ENCODE results near the gene PIP4K2A. TPM values are rescaled to one million over a fixed set of nuclear protein-coding genes. Genes with fewer than 3 reads are reported as not detected.
A peak's percentile ranks its signal among the peaks of the same experiment; 100 is the strongest.

PIP4K2A gene
- total and polyA plus RNA-seq, 12 donors: 12.3 to 70.6 (median 28.5) TPM

- no peak for DNase-seq
- Histone ChIP-seq H3K27ac (no peak overlapping the region), H3K4me3 (no peak overlapping the region), H3K4me1 (replicated peaks in 1 of 2) (peaks cover 0 to 35% of the 10 kb centered on the region in 2 donors), H3K27me3 (no peaks in the 10 kb centered on the region), H3K36me3 (replicated peaks in 1 of 2) (no peaks in the 10 kb centered on the region), H3K9me3 (replicated peaks in 1 of 3) (no peaks in the 10 kb centered on the region)
- 95 to 98% (median 96%) methylated on average over 11 of the region's 11 CpGs for WGBS, 4 donors
- intact Hi-C loops (cut with DNase I): no loop called here
- TF ChIP-seq POLR2A (IDR thresholded peaks at IDR 0.05) (no peak), CTCF (IDR thresholded peaks at IDR 0.05) (no peak)
Measured at GRCh38 chr10:22633528-22633927, 80.8 kb downstream of the PIP4K2A start.

GRCh38 chr10:22633106-22633505 lies 81.3 kb downstream of the PIP4K2A start:
- intact Hi-C loops (cut with DNase I): no loop called here
- H3K27me3 ChIP-seq: no peaks in the 10 kb centered on the region
- peak overlapping the region in 1 of 5 donors; percentile 11 for H3K27ac ChIP-seq
- no peaks in the 10 kb centered on the region for H3K36me3 ChIP-seq (replicated peaks in 1 of 2)
- H3K4me1 ChIP-seq (replicated peaks in 1 of 2): peaks cover 0 to 31% of the 10 kb centered on the region in 2 donors
- WGBS, 4 donors: 77 to 85% (median 84%) methylated on average over 4 of the region's 4 CpGs
- DNase-seq: no peak
- no peaks in the 10 kb centered on the region for H3K9me3 ChIP-seq (replicated peaks in 1 of 3)
- TF ChIP-seq CTCF (IDR thresholded peaks at IDR 0.05): no peak
- no peak for TF ChIP-seq POLR2A (IDR thresholded peaks at IDR 0.05)
- H3K4me3 ChIP-seq: no peak overlapping the region

GRCh38 chr10:22631646-22632278 lies 82.6 kb downstream of the PIP4K2A start:
- DNase-seq: peak in 1 of 7 donors; percentile 26
- WGBS, 4 donors: 70 to 93% (median 85%) methylated on average over 10 of the region's 10 CpGs
- H3K4me3 ChIP-seq: no peak overlapping the region
- intact Hi-C loops (cut with DNase I): no loop called here
- no peaks in the 10 kb centered on the region for H3K27me3 ChIP-seq
- peak overlapping the region in 2 of 5 donors; percentile 54 to 74 for H3K27ac ChIP-seq
- H3K9me3 ChIP-seq (replicated peaks in 1 of 3): no peaks in the 10 kb centered on the region
- H3K36me3 ChIP-seq (replicated peaks in 1 of 2): no peaks in the 10 kb centered on the region
- H3K4me1 ChIP-seq (replicated peaks in 1 of 2): peaks cover 0 to 40% of the 10 kb centered on the region in 2 donors
- no peak for TF ChIP-seq POLR2A (IDR thresholded peaks at IDR 0.05)
- TF ChIP-seq CTCF (IDR thresholded peaks at IDR 0.05): no peak

GRCh38 chr10:22631185-22631584 lies 83.2 kb downstream of the PIP4K2A start:
- 82 to 97% (median 89%) methylated on average over 3 of the region's 3 CpGs for WGBS, 4 donors
- intact Hi-C loops (cut with DNase I): no loop called here
- Histone ChIP-seq H3K27ac (peak overlapping the region in 4 of 5 donors; percentile 6 to 74 (median 52)), H3K36me3 (replicated peaks in 1 of 2) (no peaks in the 10 kb centered on the region), H3K4me3 (no peak overlapping the region), H3K9me3 (replicated peaks in 1 of 3) (no peaks in the 10 kb centered on the region), H3K4me1 (replicated peaks in 1 of 2) (peaks cover 0 to 46% of the 10 kb centered on the region in 2 donors), H3K27me3 (no peaks in the 10 kb centered on the region)
- no peak for DNase-seq
- TF ChIP-seq POLR2A (IDR thresholded peaks at IDR 0.05) (no peak), CTCF (IDR thresholded peaks at IDR 0.05) (no peak)
